ENCODE results near the gene HS3ST3A1.
A peak's percentile ranks its signal among the peaks of the same experiment; 100 is the strongest.
"Not testable (repeated sequence)": the region's sequence is repeated elsewhere in the genome, so short reads cannot be mapped to it uniquely, and the experiment has no call there.

Gene HS3ST3A1

DNA sequence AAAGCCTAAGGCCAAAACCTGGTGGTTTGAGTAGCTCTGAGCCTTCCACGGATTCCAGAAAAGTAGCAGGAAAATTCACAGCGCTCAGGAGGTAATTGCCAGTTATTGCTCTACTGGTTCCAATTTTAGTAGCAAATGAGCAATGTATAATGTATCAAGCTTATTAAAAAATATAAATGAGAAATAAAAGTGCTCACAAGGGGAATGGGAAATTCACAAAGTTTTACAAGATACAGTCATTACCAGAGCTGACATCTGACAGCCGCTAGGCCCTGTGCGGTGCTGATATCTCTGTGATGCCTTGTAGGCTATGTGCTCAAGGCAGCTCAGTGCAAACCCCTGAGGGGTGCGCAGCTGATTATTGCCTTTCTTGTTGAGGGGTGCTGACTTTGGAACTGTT is 47.5 kb downstream of the HS3ST3A1 start:
- Histone ChIP-seq H3K79me2 (ENCODE audit: control insufficient read depth, insufficient read depth, low read length, unreplicated experiment) (peaks cover 17% of the 10 kb centered on the region), H3K4me1 (ENCODE audit: control insufficient read depth, insufficient read depth, low read length, unreplicated experiment) (peaks cover 26% of the 10 kb centered on the region), H3K4me3 (ENCODE audit: low read depth, low read length) (no peak overlapping the region), H2AFZ (ENCODE audit: low read length, unreplicated experiment) (no peak overlapping the region), H3K36me3 (ENCODE audit: insufficient read depth, low read length) (peaks cover 22% of the 10 kb centered on the region), H3K27me3 (ENCODE audit: insufficient read depth, low read length) (no peaks in the 10 kb centered on the region), H3K27ac (ENCODE audit: low read depth, low read length) (no peak overlapping the region)

DNA sequence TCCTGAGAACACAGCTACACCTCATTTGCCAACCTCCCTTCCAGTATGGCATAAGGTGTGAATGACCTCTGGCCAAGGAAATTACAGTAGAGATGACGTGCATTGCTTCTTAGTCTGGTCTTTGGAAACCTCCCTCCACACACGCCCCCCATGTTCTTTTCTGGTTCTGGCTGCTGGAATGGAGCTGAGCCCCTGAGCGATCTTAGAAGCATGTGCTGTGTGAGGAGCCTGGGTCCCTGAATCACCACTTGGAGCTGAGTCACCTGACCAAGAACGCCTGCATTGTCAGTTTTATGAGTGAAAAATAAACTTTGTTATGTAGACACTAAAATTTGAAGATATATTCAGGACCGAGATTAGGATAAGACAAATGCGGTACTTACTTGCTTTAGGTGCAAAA is 51.4 kb downstream of the HS3ST3A1 start:
- Histone ChIP-seq H3K4me1 (ENCODE audit: control insufficient read depth, insufficient read depth, low read length, unreplicated experiment) (peaks cover 4% of the 10 kb centered on the region), H3K27ac (ENCODE audit: low read depth, low read length) (no peak overlapping the region), H3K79me2 (ENCODE audit: control insufficient read depth, insufficient read depth, low read length, unreplicated experiment) (no peaks in the 10 kb centered on the region), H3K4me3 (ENCODE audit: low read depth, low read length) (no peak overlapping the region), H3K27me3 (ENCODE audit: insufficient read depth, low read length) (no peaks in the 10 kb centered on the region), H3K36me3 (ENCODE audit: insufficient read depth, low read length) (peaks cover 22% of the 10 kb centered on the region), H2AFZ (ENCODE audit: low read length, unreplicated experiment) (no peak overlapping the region)

DNA sequence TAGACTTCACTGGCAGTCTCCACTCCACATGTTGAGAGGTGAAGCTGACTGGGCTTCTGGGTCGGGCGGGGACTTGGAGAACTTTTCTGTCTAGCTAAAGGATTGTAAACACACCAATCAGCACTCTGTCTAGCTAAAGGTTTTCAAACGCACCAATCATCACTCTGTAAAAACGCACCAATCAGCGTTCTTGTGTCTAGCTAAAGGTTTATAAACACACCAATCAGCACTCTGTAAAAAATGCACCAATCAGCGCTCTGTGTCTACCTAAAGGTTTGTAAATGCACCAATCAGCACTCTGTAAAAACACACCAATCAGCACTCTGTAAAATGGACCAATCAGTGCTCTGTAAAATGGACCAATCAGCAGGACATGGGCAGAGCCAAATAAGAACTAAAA is 53.2 kb downstream of the HS3ST3A1 start:
- peaks cover 22% of the 10 kb centered on the region for H3K36me3 ChIP-seq (ENCODE audit: insufficient read depth, low read length)
- not testable (repeated sequence) for H3K4me3 ChIP-seq (ENCODE audit: low read depth, low read length); H3K27ac ChIP-seq (ENCODE audit: low read depth, low read length); H2AFZ ChIP-seq (ENCODE audit: low read length, unreplicated experiment); H3K79me2 ChIP-seq (ENCODE audit: control insufficient read depth, insufficient read depth, low read length, unreplicated experiment); H3K27me3 ChIP-seq (ENCODE audit: insufficient read depth, low read length)
- H3K4me1 ChIP-seq (ENCODE audit: control insufficient read depth, insufficient read depth, low read length, unreplicated experiment) = peaks cover 18% of the 10 kb centered on the region

DNA sequence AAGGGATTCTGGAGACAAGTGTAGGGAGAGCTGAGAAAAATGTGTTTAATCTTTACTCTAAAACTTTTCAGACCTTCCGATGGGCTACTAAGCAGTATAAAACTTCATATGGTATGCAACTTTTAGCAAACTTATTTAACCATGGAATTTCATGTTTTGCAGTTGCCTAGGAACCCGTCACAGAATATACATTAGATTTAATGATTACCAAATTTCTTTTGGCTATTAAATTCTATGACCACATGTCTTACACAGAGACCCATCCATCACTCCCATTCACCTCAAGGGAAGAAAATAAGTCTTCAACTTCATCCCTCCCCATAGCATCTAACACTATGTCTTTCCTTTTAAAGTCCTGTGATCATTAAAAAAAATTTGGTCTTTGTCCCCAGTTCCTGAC is 54.9 kb downstream of the HS3ST3A1 start:
- H3K79me2 ChIP-seq (ENCODE audit: control insufficient read depth, insufficient read depth, low read length, unreplicated experiment) = peaks cover 6% of the 10 kb centered on the region

DNA sequence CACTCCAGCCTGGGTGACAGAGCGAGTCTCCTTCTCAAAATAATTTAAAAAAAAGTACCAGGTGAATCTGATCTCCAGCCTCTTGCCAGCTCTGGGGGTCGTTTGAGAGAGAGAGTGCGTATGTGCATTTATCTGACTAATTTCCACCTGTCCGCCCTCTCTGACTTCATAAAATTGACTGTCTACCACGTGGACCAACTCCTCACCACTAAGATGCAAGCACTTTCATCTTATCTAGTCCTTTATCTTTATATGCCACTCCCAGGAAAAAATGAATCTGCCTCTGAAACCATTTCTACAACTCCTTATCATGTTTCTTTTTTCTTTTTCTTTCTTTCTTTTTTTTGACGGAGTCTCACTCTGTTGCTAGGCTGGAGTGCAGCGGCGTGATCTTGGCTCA is 55.8 kb downstream of the HS3ST3A1 start:
- no peak overlapping the region for H3K27ac ChIP-seq (ENCODE audit: low read depth, low read length)
- H2AFZ ChIP-seq (ENCODE audit: low read length, unreplicated experiment) = no peak overlapping the region
- H3K27me3 ChIP-seq (ENCODE audit: insufficient read depth, low read length) = no peaks in the 10 kb centered on the region
- H3K36me3 ChIP-seq (ENCODE audit: insufficient read depth, low read length) = peaks cover 12% of the 10 kb centered on the region
- H3K4me3 ChIP-seq (ENCODE audit: low read depth, low read length) = no peak overlapping the region
- peaks cover 6% of the 10 kb centered on the region for H3K79me2 ChIP-seq (ENCODE audit: control insufficient read depth, insufficient read depth, low read length, unreplicated experiment)
- peaks cover 36% of the 10 kb centered on the region for H3K4me1 ChIP-seq (ENCODE audit: control insufficient read depth, insufficient read depth, low read length, unreplicated experiment)

More for the DNA sequence above, 54.9 kb downstream of the HS3ST3A1 start:
- no peak overlapping the region for H2AFZ ChIP-seq (ENCODE audit: low read length, unreplicated experiment)
- H3K4me3 ChIP-seq (ENCODE audit: low read depth, low read length) = no peak overlapping the region
- H3K36me3 ChIP-seq (ENCODE audit: insufficient read depth, low read length) = peaks cover 12% of the 10 kb centered on the region
- no peaks in the 10 kb centered on the region for H3K27me3 ChIP-seq (ENCODE audit: insufficient read depth, low read length)
- H3K27ac ChIP-seq (ENCODE audit: low read depth, low read length) = no peak overlapping the region
- peaks cover 29% of the 10 kb centered on the region for H3K4me1 ChIP-seq (ENCODE audit: control insufficient read depth, insufficient read depth, low read length, unreplicated experiment)

DNA sequence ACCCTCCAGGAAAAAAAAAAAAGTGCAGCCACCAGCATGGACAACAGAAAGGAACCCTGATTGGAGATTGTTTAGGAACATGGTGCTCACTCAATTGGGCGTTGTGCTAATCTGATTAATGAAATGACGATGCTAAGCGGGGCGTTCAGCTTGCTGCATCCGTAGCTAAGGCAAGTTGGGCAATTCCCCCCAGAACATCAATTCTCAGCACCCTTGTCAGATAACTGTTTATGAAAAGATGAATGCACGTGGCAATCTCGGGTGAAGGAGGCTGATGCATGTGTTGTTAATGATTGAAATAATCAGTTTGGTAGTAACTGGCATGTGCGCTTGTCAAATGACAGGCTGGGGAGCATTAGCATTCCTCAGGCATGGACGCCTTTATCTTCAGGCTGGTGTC is 57.0 kb downstream of the HS3ST3A1 start:
- no peaks in the 10 kb centered on the region for H3K27me3 ChIP-seq (ENCODE audit: insufficient read depth, low read length)
- peak overlapping the region; percentile 85 for H3K27ac ChIP-seq (ENCODE audit: low read depth, low read length)
- peaks cover 43% of the 10 kb centered on the region for H3K4me1 ChIP-seq (ENCODE audit: control insufficient read depth, insufficient read depth, low read length, unreplicated experiment)
- peak overlapping the region; percentile 36 for H3K4me3 ChIP-seq (ENCODE audit: low read depth, low read length)
- peaks cover 5% of the 10 kb centered on the region; the same call in 1 of the 2 replicates for H3K36me3 ChIP-seq (ENCODE audit: insufficient read depth, low read length)
- H2AFZ ChIP-seq (ENCODE audit: low read length, unreplicated experiment) = no peak overlapping the region
- peaks cover 6% of the 10 kb centered on the region for H3K79me2 ChIP-seq (ENCODE audit: control insufficient read depth, insufficient read depth, low read length, unreplicated experiment)

DNA sequence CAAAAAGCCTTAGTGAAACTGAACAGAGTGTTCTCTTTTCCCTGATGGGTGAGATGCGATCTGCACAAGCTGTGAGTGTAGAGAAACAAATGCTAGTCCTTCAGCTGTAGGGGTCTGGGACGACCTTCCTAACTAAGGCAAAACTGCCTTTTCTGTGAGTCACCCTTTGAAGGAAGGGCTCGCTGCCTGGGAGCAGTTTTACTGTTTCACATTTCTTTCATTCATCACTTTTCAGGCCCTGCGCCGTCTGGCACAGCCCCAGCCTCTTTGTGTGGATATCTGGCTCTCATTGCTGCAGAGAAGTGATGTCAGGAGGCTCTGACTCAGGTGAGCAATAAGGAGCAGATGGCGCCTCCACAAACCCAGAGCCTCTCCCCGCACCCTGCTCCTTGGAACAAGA is 57.4 kb downstream of the HS3ST3A1 start:
- Histone ChIP-seq H3K4me1 (ENCODE audit: control insufficient read depth, insufficient read depth, low read length, unreplicated experiment) (peaks cover 48% of the 10 kb centered on the region), H2AFZ (ENCODE audit: low read length, unreplicated experiment) (peak overlapping the region; percentile 3), H3K27me3 (ENCODE audit: insufficient read depth, low read length) (no peaks in the 10 kb centered on the region), H3K27ac (ENCODE audit: low read depth, low read length) (peak overlapping the region; percentile 85), H3K4me3 (ENCODE audit: low read depth, low read length) (peak overlapping the region; percentile 36), H3K36me3 (ENCODE audit: insufficient read depth, low read length) (peaks cover 2% of the 10 kb centered on the region; the same call in 1 of the 2 replicates), H3K79me2 (ENCODE audit: control insufficient read depth, insufficient read depth, low read length, unreplicated experiment) (peaks cover 6% of the 10 kb centered on the region)

DNA sequence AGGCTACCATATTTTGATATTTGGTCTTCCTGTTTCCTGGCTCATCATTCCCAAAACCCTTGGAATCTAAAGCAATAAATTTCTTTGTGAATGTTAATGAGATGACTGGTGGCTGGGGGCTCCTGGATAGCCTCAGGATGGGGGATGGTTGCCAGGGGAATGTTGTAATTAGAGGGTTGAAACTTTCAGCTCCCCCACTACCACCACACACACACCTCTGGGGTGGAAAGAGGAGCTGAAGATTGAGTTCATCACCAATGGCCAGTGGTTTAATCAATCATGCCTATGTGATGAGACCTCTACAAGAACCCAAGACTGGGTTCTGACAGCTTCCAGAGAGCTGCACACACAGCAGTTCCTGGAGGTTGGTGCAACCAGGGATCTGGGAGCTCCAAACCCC is 59.1 kb downstream of the HS3ST3A1 start:
- no peak overlapping the region for H3K27ac ChIP-seq (ENCODE audit: low read depth, low read length)
- no peak overlapping the region for H2AFZ ChIP-seq (ENCODE audit: low read length, unreplicated experiment)
- no peaks in the 10 kb centered on the region for H3K27me3 ChIP-seq (ENCODE audit: insufficient read depth, low read length)
- peaks cover 6% of the 10 kb centered on the region for H3K79me2 ChIP-seq (ENCODE audit: control insufficient read depth, insufficient read depth, low read length, unreplicated experiment)
- peaks cover 50% of the 10 kb centered on the region for H3K4me1 ChIP-seq (ENCODE audit: control insufficient read depth, insufficient read depth, low read length, unreplicated experiment)
- H3K36me3 ChIP-seq (ENCODE audit: insufficient read depth, low read length) = peaks cover 17% of the 10 kb centered on the region
- no peak overlapping the region for H3K4me3 ChIP-seq (ENCODE audit: low read depth, low read length)

DNA sequence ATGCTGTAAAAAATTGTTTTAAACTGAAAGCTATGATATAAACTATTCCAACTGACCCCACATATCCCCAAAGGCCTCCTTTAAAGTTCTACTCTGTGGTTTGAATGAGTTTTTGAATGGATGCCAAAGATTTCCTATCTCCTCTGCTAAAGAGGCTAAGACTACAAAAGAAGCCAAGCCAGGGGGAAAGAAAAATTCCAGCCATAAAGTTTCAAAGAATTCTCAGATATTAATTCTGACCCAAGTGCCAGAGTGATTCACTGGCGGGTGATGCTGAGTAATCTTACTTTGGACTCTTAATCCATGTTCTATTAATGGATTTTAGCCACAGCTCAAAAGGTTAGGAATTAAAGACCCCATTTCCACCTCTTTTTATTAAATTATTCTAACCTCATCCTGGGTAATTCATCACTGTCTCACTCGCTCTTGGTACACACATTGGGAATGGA is 60.7 kb downstream of the HS3ST3A1 start:
- Histone ChIP-seq H3K27me3 (ENCODE audit: insufficient read depth, low read length) (no peaks in the 10 kb centered on the region), H3K36me3 (ENCODE audit: insufficient read depth, low read length) (peaks cover 17% of the 10 kb centered on the region), H3K4me1 (ENCODE audit: control insufficient read depth, insufficient read depth, low read length, unreplicated experiment) (peaks cover 50% of the 10 kb centered on the region), H3K27ac (ENCODE audit: low read depth, low read length) (peak overlapping the region; percentile 79), H3K79me2 (ENCODE audit: control insufficient read depth, insufficient read depth, low read length, unreplicated experiment) (peaks cover 6% of the 10 kb centered on the region), H2AFZ (ENCODE audit: low read length, unreplicated experiment) (no peak overlapping the region), H3K4me3 (ENCODE audit: low read depth, low read length) (0 out of 2 replicates have a peak overlapping the region, but pooled peaks have one; percentile 50)

DNA sequence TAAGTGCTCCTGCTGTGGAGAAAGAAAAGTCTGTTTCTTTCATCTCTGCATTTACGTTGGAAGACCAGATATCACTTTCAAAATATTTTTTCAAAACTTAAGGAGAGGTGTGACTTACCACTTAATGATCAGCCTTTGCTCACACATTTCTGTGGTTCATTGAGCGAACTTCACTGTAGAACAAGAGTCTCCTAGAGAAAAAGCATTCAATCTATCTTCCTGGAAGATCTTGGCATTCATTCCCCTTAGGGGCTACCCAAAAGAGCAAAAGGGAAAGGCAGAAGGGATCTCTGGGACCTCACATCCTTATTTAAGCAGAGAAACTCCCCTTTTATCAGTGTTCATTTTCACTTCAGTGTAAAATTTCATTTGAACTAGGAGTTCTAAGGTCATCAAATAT is 61.2 kb downstream of the HS3ST3A1 start:
- no peaks in the 10 kb centered on the region for H3K27me3 ChIP-seq (ENCODE audit: insufficient read depth, low read length)
- H2AFZ ChIP-seq (ENCODE audit: low read length, unreplicated experiment) = no peak overlapping the region
- peak overlapping the region; percentile 50; the same call in 1 of the 2 replicates for H3K4me3 ChIP-seq (ENCODE audit: low read depth, low read length)
- H3K4me1 ChIP-seq (ENCODE audit: control insufficient read depth, insufficient read depth, low read length, unreplicated experiment) = peaks cover 50% of the 10 kb centered on the region
- peak overlapping the region; percentile 79 for H3K27ac ChIP-seq (ENCODE audit: low read depth, low read length)
- peaks cover 21% of the 10 kb centered on the region for H3K36me3 ChIP-seq (ENCODE audit: insufficient read depth, low read length)
- peaks cover 6% of the 10 kb centered on the region for H3K79me2 ChIP-seq (ENCODE audit: control insufficient read depth, insufficient read depth, low read length, unreplicated experiment)

DNA sequence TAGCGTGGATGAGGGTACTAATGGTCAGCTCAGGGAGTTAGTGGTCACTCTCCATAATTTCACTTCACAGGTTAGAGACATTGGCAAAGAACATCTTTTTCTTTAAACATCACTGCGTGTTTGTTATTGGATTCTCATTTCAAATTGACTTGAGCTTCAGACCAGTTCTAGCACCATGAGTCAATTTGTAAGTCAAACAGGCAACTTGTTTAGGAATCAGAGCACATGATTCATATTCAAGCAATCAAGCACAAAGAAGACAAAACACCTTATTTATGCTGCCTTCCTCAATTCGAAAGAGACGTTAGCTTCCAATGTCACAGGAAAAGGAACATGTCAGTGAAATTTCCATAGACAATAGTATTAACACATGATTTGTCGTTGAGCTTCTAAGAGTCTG is 62.3 kb downstream of the HS3ST3A1 start:
- Histone ChIP-seq H3K27me3 (ENCODE audit: insufficient read depth, low read length) (no peaks in the 10 kb centered on the region), H2AFZ (ENCODE audit: low read length, unreplicated experiment) (no peak overlapping the region), H3K79me2 (ENCODE audit: control insufficient read depth, insufficient read depth, low read length, unreplicated experiment) (peaks cover 6% of the 10 kb centered on the region), H3K36me3 (ENCODE audit: insufficient read depth, low read length) (peaks cover 26% of the 10 kb centered on the region), H3K4me1 (ENCODE audit: control insufficient read depth, insufficient read depth, low read length, unreplicated experiment) (peaks cover 43% of the 10 kb centered on the region), H3K4me3 (ENCODE audit: low read depth, low read length) (no peak overlapping the region), H3K27ac (ENCODE audit: low read depth, low read length) (no peak overlapping the region)

Data from ACC112 (cell line).